KOPT-K1 (cell line): ENCODE data around the gene GSPT1.
A peak's percentile ranks its signal among the peaks of the same experiment; 100 is the strongest.
"Not testable (repeated sequence)": the region's sequence is repeated elsewhere in the genome, so short reads cannot be mapped to it uniquely, and the experiment has no call there.

ENCODE experiments used
- H3K27ac ChIP-seq: fragments of 200-600 bp; sonication (generic); 2 replicates; pipeline ENCODE4 v1.5.1; 2016; ENCODE audit warnings: antibody characterized with exemption, mild to moderate bottlenecking, low read depth, low read length; ENCODE audit not compliant: poor library complexity, severe bottlenecking
- H3K36me3 ChIP-seq: fragments of 200-600 bp; sonication (generic); 2 replicates; pipeline ENCODE4 v1.5.1; 2017; ENCODE audit warnings: antibody characterized with exemption, mild to moderate bottlenecking, low read length, moderate library complexity; ENCODE audit not compliant: insufficient read depth
- H3K9me3 ChIP-seq: fragments of 200-600 bp; sonication (generic); 2 replicates; pipeline ENCODE4 v1.5.1; 2017; ENCODE audit warnings: antibody characterized with exemption, low read length, mild to moderate bottlenecking; ENCODE audit not compliant: insufficient read depth, poor library complexity, severe bottlenecking

The GSPT1 gene

GRCh38 chr16:11924046-11924445 lies 8.3 kb upstream of the GSPT1 start:
- not testable (repeated sequence) for H3K9me3 ChIP-seq, H3K36me3 ChIP-seq, H3K27ac ChIP-seq

GRCh38 chr16:11916524-11917285 lies 949 bp upstream of the GSPT1 start:
- peaks cover 17% of the 10 kb centered on the region for H3K36me3 ChIP-seq
- no peaks in the 10 kb centered on the region for H3K9me3 ChIP-seq
- peak overlapping the region; percentile 52 for H3K27ac ChIP-seq

DNA sequence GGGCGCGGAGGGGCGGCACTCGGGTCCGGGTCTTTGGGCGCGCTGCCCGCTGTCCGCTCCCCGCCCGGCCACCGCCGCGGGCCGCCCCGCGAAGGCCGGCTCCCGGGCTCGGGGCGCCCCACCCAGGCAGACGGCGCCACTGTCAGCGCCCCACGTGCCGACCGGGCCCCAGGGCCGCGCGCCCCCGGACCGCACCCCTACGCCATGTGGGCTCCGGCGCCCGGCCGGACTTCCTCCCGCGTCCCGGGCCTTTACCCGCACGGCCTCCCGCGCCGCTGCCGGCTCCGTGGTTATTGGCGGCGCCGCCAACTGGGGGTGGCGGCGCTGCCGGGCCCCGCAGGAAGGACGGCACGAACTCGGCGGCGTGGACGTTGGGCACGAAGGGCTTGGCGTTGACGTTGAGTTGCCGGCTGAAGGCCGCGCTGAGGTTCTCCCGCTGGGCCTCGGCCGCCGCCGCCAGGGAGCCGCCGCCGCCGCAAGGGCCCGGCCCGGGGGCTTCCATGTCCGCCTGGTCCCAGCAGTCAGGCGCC lies 577 bp downstream of the GSPT1 start:
- peaks cover 23% of the 10 kb centered on the region for H3K36me3 ChIP-seq
- H3K9me3 ChIP-seq = no peaks in the 10 kb centered on the region
- H3K27ac ChIP-seq = peak overlapping the region; percentile 91

DNA sequence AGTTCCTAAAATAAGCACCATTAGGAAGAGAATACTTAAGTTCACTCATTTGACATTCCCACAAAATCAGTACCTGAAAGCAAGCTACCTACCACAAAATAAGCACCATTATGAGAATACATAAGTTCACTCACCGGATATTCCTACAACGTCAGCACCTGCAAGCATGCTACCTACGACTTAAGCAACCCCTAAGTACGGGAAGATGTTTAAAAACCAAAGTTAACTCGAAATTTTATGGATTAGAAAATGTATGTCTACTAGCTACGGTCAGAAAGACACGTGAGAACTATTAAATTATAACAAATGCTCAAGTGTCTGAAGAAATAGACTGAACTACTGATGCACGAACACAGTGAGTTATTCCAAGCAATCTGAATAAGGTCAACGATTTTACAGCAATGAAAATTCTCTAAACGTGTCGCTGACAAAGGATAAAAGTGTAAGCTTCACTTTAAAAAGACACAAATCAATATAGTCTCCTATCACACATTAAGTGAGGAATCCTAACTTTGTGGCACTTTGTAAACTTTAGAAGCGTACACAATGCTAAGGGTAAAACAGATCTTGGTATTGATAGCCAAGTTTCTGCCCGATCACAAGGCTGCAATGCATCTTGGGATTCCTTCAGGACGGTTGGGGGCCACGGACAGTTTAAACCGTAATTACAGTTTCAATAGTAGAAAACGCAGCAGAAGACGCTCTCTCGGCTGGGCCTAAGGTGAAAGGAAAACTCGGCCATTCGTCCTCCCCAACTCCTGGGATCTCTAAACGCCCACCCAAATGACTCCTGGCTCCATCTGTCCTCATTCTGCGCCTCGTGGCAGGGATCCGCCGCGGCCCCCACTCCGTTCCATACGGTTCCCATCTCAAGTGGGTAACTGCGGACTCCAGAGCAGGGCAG lies 1.3 kb downstream of the GSPT1 start:
- Histone ChIP-seq H3K36me3 (peaks cover 30% of the 10 kb centered on the region), H3K9me3 (no peaks in the 10 kb centered on the region), H3K27ac (peak overlapping the region; percentile 91)

DNA sequence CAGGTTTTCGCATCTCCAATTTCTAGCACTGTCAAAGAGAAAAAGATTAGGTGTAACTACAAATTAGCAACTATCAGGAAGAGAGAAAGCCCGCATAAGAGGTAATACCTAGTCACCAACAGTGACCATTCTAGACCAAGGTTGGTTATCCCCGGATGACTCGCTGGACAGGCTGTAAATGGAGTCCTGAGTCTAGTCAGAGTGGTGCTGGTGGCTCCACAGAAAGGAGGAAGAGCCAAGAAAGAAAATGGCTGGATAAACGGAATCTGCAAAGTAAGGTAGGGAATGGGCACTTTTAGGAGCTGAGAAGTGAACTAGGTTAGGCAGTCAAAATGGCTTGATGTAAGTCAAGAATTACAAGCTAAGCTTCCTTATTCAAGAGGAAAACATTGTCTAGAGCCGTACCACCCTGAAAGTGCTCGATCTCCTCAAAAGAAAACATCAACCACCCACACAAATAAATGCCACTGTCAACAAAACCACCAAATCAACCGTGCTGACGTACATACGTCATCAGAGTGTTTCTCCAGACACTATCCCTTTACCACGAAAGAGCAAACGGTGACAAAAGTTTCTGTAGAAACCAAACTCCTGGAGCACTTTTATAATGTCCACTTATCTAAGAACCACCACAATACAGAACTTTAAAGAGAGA lies 2.2 kb downstream of the GSPT1 start:
- no peaks in the 10 kb centered on the region for H3K9me3 ChIP-seq
- peak overlapping the region; percentile 91 for H3K27ac ChIP-seq
- peaks cover 38% of the 10 kb centered on the region for H3K36me3 ChIP-seq

GRCh38 chr16:11909653-11910545 lies 5.9 kb downstream of the GSPT1 start:
- H3K36me3 ChIP-seq = peaks cover 72% of the 10 kb centered on the region
- H3K27ac ChIP-seq = no peak overlapping the region
- no peaks in the 10 kb centered on the region for H3K9me3 ChIP-seq

DNA sequence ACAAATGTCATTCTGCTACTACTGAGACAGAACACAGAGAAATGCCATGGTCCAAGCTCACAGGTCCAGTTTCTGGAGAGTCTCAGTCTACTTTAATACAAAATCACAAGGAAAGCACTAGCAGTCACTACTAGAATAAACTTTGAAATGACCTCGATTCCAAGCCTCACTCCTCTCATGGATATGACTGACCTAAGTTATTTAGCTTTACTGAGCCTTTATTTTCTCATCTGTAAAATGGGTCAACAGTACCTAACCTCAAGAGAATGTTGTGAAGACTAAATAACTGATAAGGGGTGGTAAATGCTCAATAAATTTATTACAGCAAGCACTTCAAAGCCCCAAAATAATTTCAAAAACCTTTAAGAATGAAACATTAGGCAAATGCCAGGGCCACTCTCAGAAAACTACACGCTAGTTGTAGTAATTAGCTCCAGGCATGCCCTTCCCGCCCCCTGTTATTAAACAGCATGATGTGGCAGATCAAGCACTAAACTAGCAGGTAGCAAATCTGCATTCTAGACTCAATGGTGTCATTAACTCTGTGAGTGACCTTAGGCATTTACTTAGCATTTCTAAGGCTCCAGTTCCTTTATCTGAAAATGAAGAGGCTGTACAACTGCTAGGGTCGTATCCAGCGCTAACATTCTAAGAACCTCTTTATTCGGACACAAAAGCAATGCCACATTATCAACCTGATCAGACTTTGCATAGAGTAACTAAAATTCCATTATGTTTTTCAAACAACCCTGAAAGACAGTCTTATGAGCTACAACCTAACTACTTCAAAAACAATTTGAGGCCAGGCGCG lies 8.4 kb downstream of the GSPT1 start:
- no peaks in the 10 kb centered on the region for H3K9me3 ChIP-seq
- H3K36me3 ChIP-seq = peaks cover 84% of the 10 kb centered on the region
- no peak overlapping the region for H3K27ac ChIP-seq

- Histone ChIP-seq H3K36me3 (peaks cover 80% of the 10 kb centered on the region), H3K27ac (no peak overlapping the region), H3K9me3 (no peaks in the 10 kb centered on the region)
These were observed 11.8 kb downstream of the GSPT1 start for GRCh38 chr16:11903906-11904305.

DNA sequence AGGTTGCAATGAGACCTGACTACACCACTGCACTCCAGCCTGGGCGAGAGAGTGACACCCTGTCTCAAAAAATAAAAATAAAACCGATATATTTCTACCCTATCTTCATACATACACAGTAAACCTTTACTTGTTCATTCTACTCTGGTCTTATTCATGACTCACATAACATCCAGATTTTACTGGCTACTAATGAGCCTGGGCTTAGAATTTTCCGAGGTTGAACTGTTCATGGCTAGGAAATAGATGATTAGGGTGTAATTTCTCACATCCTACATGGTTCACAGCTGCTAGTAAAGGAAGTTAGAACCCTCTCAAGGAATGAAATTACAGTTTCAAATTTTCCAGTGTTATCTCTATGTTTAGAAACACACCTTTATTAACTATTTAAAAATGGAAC lies 14.7 kb downstream of the GSPT1 start:
- Histone ChIP-seq H3K36me3 (peaks cover 82% of the 10 kb centered on the region), H3K27ac (no peak overlapping the region), H3K9me3 (no peaks in the 10 kb centered on the region)

GRCh38 chr16:11896486-11897176 lies 19.1 kb downstream of the GSPT1 start:
- H3K27ac ChIP-seq = no peak overlapping the region
- H3K9me3 ChIP-seq = no peaks in the 10 kb centered on the region
- peaks cover 86% of the 10 kb centered on the region for H3K36me3 ChIP-seq

DNA sequence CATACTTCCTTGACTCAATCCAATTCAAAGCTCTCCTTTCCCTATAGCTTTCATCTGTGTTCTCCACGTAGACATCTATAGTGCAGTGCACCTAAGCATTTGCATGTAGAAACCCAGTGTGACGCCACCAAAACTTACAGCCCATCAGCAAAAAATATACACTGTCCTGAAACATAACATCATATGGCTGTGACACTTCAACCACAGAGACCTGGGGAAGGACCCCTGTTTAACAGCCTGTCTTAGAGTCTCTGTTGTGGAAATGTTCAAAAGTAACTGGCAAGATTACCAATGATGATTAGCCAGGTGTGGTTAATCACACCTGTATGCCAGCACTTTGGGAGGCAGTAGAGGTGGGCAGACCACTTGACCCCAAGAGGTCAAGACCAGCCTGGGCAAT lies 22.2 kb downstream of the GSPT1 start:
- Histone ChIP-seq H3K9me3 (no peaks in the 10 kb centered on the region), H3K36me3 (peaks cover 91% of the 10 kb centered on the region), H3K27ac (no peak overlapping the region)

DNA sequence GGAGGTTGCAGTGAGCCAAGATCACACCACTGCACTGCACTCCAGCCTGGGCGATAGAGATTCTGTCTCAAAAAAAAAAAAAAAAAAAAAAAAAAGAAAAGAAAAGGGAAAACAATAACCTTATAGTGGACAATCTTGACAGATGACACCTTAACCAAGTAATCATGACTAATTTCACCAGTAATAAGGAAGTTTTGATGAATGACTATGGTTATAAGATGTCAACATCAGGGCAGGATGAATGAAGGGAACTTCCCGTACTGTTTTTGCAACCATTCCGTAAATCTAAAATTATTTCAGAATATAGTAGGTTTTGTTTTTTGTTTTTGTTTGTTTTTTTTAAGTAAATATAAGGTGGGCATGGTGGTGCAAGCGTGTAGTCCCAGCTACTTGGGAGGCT lies 23.0 kb downstream of the GSPT1 start:
- Histone ChIP-seq H3K27ac (no peak overlapping the region), H3K9me3 (no peaks in the 10 kb centered on the region), H3K36me3 (peaks cover 89% of the 10 kb centered on the region)

DNA sequence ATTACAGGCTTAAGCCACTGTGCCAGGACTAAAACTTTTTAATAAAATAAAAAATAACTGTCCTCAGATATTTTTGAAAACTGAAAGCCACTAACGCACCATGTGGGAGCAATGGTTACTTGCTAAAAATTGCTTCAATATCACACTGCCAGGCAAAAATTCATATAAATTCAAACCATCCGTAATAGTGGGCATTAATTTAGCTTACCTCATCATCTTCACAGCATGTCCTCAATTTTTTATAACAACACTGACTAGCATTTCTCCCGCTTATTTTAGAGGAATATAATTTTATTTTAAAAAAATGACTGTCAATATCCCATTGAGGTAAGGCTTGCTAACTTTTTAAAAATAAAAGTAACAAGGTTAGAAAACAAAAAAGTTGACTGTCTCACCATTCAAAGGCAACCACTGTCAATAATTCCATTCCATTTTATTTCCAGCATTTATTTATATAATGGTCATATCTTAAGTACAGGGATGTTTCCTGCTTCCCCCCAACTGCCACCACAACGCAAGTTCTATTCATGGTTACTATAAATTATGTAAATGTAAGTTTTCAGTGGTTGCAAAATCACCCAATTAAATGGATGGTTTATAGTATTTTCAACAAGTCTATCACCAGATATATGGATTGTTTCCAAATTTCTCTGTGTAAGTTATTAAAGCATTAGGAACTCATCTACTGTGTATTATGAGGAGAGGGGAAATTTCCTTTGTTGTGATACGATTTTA lies 25.4 kb downstream of the GSPT1 start:
- H3K9me3 ChIP-seq = no peaks in the 10 kb centered on the region
- H3K27ac ChIP-seq = no peak overlapping the region
- H3K36me3 ChIP-seq = peaks cover 91% of the 10 kb centered on the region
